HG03064 (cell line): ENCODE data around the gene RBBP5.
A peak's percentile ranks its signal among the peaks of the same experiment; 100 is the strongest.
"Not testable (repeated sequence)": the region's sequence is repeated elsewhere in the genome, so short reads cannot be mapped to it uniquely, and the experiment has no call there.

Source experiments
- ATAC-seq: cut with Tn5 transposase; IDR thresholded peaks from one replicate; pipeline ENCODE4 v1.9.1; 2021; ENCODE audit warnings: low read depth; ENCODE audit not compliant: unreplicated experiment

The RBBP5 gene, protein sequence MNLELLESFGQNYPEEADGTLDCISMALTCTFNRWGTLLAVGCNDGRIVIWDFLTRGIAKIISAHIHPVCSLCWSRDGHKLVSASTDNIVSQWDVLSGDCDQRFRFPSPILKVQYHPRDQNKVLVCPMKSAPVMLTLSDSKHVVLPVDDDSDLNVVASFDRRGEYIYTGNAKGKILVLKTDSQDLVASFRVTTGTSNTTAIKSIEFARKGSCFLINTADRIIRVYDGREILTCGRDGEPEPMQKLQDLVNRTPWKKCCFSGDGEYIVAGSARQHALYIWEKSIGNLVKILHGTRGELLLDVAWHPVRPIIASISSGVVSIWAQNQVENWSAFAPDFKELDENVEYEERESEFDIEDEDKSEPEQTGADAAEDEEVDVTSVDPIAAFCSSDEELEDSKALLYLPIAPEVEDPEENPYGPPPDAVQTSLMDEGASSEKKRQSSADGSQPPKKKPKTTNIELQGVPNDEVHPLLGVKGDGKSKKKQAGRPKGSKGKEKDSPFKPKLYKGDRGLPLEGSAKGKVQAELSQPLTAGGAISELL

DNA sequence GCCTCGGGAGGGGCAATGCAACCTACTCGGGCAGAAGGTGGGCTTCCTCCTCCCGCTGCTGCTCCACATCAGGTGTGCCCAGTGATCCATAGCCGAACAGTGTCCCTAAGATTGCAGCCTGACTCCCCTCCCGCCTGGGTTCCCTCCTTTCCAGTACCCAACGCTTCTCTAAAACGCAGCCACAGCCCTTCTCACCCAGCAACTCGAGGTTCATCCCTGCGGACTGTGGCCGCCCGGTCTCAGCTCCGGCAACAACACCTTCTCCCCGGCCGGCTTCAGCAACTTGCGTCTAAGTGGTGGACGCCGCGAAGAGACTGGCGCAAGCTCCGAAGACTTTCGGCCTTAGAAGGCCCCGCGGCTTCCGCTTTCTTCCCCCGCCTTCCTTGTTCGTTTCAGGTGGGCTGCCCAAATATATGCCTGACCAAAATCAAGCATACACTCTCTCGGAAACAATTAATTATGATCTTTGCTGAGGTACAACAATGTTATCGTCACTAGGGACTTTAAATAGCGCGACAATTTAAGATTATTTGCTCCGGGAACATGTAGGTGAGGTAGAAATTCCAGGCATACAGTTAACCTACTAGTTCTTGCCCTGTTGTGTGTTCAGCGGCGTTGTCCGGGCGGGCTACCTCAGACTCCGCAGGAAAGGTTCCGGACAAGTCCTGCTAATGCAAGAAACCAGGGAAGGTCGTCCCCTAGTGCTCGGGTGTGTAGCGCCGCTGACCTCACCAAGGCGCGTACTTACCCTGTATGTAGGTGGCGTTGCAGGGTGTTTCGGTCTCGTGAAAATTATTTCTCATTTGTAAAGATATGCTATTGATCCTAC, at the start of gene RBBP5:
Gene RBBP5, minus strand, starts transcription at position 319 of the 829 bp plus-strand sequence. Its CDS starts 105 bp downstream, at position 214.
- peak; percentile 97 for ATAC-seq

DNA sequence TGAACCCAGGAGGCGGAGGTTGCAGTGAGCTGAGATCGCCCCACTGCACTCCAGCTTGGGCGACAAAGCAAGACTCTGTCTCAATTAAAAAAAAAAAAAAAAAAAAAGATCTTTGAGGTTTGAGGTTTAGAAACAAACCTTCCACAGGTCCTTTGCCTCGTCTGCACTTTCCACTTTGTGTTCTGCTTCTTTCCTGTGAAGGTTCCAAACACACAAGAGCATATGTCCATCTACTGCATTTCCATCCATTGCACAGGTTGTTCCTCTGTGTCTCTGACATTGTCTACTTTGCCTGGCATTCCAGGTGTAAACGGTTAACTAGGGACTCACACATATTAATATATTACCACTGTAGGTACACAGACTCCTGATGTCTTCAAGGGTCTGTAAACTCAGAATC, 49.6 kb upstream of the RBBP5 start:
- ATAC-seq = no peak

DNA sequence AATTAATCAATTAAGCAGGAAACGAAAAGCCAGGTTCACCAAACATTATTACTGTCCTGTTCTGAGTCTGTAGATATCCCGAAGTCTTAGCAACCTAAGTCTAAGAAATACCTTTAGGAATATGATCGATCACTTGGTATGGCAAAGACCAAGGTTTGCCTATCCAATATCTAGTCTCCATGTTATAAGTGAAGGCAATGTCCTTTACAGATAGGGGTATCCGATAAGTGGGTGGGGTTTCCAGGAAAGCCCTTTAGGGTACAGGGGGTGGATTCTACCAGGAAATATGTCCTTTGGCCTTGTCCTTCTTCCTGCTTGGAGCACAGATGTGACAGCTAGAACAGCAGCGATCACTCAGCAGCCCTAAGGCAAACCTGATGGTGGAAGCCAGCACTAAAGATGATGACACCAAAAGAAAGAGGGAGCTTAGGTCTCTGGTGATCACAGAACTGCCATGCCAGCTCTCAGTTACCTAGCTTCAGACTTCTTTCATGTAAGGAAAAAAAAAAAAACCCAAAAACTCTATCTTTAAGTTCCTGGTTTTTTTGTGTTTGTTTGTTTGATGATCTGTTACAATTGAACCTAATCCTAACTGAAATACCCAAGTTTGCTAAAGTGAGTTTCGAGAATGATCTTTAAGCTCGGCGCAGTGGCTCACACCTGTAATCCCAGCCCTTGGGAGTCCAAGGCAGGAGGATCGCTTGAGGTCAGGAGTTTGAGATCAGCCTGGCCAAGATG, 48.9 kb upstream of the RBBP5 start:
- ATAC-seq = no peak

DNA sequence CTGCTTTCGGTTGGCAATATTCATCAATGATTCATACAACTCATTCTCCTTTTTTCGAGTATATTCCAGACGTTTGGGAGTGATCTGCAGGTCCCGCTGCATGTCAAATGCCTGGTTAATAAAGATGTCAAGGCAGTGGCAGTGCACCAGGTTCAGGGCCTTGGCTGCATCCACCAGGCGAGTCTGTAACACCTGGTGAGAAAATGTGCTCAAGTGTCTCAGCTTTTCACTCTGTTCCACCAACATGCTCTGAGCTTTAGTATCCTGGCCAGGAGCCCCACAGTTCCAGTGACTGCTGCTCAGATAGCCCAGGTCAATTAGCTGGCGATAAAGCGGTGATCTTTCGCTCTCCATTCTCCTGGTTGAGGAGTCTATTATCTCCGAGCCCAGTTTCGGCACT, 47.5 kb upstream of the RBBP5 start:
- ATAC-seq = no peak

DNA sequence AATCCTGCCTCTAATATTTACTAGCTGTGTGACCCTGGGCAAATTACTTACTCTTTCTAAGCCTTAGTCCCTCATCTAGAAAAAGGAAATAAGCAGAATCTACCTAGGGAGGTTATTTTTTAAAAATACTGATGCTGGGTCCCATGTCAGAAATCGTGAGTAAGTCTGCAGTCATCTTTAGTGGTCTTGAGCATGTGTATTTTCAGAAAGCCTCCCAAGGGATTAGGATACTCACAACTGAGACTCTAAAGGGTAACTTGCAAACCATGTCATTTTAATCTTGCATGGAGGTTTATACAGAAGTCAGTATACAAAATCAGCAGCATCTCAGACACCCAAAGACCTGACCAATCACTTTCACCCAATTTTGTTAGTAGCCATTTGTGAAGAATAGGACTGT, 46.5 kb upstream of the RBBP5 start:
- no peak for ATAC-seq

DNA sequence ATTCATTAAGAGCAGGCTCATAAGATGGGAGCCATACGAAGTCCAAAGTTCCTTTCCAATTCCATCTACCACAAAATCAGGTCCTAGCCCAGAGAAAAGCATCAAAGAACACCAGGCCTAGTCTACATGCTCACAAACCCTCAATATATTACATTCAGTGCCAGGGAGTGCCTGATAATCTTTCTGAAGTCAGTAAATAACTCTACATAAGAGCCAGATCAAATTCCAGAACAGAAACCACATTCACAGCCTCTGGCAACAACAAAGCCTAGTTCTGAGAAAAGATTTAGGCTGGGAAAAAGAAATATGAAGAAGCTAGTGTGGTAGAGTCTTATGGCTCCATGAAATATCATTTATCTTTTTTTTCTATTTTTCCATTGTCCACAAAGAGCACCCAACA, 40.5 kb upstream of the RBBP5 start:
- no peak for ATAC-seq

DNA sequence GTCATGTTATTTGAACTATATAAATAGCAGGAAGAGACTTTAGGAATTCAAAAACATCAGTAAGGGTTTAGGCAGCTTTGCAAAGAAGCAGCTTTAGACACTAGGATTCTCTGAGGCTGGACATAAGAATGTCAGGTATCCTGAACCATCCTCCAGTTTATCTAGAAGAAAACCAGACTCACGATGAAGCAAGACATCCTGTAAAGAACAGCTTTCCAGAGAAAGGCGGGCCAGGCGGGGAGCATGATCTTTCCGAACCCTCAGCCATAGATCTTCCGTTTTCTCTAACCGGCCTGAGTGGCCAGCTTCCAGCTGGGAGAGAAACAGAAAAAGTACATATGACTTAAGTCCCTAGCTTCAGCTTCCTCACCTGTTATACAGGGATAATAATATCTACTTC, 39.3 kb upstream of the RBBP5 start:
- no peak for ATAC-seq

DNA sequence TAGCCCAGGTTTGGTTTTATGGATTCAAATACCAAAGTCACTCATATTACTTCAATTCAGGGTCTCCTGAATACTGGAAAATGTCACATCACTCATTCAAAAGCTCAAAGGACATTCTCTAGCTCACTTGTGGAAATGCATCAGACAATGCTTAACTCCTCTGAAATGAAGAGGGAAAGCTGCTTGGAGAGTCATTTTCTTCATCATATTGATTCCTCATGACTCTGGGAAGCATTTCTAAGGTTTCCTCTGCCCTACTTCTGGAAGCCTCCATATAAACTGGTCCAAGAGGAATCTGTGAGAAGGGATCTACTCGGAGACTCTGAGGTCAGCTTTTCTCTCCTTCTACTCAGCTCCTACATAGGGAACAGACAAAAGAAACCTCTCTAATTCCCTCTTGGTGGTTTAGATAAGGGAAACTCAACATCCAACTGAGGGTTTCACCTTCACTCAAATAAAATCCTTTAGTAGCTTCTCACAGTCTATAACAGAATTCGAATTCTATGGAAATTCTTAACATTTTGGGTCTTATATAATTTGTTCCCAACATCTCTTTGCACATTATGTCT, 36.4 kb upstream of the RBBP5 start:
- ATAC-seq = no peak

DNA sequence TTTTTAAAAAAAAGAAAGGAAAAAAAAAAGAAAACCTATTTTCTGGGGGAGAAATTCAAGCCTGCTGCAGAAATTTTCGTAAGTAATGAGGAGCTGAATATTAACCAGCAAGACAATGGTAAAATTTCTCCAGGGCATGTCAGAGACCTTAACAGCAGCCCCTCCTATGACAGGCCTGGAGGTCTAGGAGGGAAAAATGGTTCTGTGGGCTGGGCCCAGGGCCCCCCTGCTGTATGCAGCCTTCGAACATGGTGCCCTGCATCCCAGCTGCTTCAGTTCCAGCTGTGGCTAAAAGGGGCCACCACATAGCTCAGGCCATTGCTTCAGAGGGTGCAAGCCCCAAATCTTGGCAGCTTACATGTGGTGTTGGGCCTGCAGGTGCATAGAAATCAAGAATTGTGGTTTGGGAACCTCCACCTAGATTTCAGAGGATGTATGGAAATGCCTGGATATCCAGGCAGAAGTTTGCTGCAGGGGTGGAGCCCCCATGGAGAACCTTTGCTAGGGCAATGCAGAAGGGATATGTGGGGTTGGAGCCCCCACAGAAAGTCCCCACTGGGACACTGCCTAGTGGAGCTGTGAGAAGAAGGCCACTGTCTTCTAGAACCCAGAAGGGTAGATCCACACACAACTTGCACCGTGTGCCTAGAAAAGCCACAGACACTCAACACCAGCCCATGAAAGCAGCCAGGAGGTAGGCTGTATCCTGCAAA, 34.0 kb upstream of the RBBP5 start:
- ATAC-seq = not testable (repeated sequence)

DNA sequence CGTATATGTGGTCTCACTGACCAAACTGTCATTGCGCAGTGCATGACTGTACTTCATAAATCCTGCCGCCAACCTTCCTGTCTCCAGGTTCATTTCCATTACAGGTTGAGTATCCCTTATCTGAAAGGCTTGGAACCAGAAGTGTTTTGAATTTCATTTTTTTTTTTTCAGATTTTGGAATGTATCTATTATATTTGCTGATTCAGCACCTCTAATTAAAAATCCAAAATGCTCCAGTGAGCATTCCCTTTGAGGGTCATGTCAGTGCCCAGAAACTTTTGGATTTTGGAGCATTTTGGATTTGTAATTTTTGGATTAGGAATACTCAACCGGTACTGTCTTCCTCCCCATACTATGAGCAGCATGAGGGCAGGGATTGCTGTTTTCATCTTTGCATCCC, 30.7 kb upstream of the RBBP5 start:
- no peak for ATAC-seq

DNA sequence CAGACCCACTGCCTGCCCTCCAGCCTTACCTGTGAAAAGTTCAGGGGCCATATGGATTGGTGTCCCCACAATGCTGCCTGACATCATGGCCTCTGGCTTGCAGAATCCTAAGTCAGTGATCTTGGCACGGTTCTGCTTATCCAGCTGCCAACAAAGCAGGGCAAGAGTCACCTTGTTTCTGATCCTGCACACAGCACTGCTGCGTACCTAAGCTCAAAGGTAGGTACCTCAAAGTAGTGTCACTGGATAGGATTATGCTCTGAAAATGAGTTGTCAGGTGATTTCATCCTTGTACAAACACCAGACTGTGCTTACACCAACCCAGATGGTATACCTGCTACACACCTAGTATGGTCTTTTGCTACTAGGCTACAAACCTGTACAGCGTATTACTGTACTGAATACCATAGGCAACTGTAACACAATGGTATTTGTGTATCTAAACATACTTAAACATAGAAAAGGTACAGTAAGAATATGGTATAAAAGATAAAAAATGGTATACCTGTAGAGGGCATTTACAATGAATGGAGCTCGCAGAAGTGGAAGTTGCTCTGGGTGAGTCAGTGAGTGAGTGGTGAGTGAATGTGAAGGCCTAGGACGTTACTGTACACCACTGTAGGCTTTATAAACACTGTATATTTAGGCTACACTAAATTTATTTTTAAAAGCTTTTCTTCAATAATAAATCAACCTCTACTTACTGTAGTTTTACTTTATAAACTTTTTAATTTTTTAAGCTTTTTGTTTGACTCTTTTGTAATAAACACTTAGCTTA, 29.1 kb upstream of the RBBP5 start:
- ATAC-seq = no peak

DNA sequence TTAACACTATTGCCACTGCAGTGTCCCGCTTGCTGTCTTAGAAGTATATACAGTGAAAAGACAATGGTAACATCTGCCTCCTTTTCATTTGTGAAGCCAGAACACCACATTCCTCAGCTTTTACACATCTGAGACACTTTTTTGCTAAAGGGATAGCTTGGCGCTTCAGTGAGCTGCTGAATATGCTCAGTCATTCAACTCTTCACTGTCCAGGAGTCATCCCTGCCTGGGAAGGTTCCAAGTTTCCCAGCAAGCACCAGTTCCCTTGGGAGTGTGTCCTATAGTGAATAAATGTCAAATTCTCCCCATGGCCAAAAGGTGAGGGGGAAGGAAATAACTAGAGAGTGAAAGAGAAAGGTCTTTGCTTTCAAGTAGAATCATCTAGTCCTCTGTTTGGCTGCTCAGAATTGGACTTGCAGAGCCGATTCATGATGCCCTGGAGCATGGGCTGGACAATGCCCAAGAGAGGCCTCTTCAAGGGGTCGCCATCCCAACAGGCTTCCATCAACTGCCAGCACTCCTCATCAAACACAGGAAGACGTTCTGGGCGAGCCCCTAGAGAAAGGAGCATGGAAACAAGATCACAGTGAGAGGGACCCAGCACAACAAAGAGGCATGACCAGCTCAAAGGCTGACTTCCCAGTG, 25.5 kb upstream of the RBBP5 start:
- ATAC-seq = no peak

DNA sequence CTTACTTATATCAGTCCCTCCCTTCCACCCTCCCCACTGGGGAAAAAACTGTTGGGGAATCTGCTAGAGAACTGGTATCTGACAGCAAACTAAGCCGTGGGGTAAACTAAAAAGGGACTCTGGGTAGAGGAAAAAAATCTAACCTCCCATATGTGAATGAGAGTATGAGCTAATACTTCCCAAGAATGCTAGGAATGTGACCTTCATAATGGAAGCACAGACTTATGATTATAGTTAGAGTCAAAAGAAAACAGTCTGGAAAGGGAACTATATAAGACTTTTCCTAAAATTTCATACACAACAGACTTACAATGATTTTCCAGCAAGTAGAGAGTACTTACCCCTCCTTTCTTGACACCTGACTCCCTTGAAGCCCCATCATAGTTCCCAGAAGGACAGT, 23.0 kb upstream of the RBBP5 start:
- ATAC-seq = no peak

DNA sequence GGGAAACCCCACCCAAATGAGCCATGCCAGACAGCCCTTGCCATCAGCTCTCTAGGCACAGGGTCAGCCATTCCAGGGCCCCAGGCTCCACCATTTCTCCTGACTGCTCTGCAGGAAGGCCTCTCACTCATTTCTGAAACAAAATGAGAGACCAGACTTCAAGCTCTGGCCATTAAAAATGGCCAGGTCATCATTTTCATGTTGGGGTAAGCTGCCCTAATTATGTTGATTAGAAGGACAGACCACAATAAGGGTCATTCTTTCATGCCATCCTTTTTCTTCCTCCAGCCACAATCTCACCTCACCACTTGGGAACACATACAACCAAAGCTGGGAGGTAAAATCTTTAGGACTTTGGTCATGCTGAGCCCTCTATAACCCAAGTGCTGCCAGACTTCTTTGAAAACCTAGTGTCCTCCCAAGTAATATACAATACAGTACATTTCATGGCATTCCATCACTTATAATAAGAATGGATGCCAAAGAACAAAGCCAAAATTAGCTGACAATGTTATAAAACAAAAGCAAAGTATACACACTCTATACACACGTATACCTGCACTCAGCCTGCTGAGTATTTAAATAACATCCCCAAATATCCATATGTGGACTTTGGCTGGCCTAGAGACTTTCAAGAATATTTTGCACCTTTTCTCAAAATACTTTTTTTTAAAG, 22.4 kb upstream of the RBBP5 start:
- ATAC-seq = no peak

DNA sequence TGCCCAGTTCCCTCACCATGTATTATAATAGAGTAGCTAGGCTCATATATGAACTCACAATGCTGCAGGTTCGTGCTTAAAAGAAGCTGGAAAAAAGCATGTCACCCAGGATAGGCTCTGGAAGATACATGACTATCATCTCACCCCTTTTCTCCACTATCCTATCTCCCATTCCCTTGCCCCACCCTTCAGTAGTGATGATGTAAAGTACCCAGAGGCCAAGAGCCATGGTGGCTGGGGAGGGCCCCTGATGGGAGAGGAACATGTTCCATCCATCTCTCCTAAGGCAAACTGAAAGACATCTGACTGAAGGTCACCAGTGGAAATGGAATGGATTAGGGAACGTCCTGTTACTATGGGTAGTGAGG, 20.3 kb upstream of the RBBP5 start:
- no peak for ATAC-seq

DNA sequence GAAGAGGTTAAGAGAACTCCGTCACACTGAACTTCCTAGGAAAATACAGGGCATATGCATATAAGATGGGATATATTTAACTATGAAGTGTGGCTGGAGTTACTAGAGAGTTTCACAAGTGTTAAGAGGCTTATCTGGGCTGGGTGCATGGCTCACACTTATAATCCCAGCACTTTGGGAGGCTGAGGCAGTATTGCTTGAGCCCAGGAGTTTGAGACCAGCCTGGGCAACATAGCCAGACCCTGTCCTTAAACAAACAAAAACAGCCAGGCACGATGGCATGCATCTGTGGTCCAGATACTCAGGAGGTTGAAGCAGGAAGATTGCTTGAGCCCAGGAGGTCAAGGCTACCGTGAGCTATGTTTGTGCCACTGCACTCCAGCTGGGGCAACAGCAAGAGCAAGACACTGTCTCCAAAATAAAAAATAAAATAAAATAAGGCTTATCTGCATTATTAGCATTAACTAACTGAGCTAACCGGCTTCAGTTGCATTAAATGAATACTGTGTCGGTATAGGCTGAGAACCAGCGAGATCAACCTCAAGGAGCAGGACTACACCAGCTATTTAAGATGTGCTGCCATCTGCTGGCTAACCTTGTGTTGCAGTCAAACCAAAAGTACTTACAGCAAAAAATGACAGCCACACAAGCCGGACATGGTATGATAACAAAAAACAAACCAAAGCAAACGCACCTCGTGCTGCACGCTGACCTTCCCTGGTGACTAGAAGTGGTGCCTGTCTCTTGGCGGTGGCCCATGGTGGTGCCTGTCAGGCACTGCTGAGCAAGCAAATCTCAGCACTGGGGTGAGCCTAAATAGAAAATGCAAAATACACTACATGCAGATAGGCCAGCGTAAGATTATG, 19.7 kb upstream of the RBBP5 start:
- ATAC-seq = no peak

DNA sequence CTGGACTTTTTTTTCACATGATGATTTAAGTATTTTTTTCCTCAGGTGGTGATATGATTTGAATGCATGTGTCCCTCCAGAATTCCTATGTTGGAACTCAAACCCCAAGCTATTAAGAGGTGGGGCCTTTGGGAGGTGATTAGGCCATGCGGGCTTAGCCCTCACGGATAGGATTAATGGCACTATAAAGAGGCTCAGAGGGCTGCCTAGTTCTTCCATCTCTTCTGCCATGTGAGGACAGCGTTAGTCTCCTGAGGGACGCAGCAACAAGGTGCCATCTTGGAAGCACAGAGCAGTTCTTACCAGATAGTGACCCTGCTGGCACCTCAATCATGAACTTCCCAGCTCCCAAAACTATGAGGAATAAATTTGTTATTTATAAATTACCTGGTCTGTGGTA, 18.3 kb upstream of the RBBP5 start:
- no peak for ATAC-seq
